GM12878 (cell line): ENCODE measurements around the gene CIROP. TPM values are rescaled to one million over a fixed set of nuclear protein-coding genes. Genes with fewer than 3 reads are reported as not detected.

Experiments
- ATAC-seq: fragments of 200-7000 bp; cut with Tn5 transposase; 3 replicates; pipeline ENCODE4 v1.9.1; 2020; ENCODE audit warnings: mild to moderate bottlenecking, moderate library complexity
- BruUV-seq: library from RNA; stranded (reverse); fragments of 400-500 nt; replicated peaks from 2 replicates; lab custom pipeline; 2021; lab: Mats Ljungman, UMichigan
- CTCF ChIA-PET: fragments of 300-600 bp; sonication (Branson Sonifier 250); formaldehyde crosslinking; extraction: SDS; loops from one replicate; lab custom pipeline; 2021; ENCODE audit warnings: inconsistent platforms; lab: Yijun Ruan, JAX
- POLR2A ChIA-PET: fragments of 350-600 bp; formaldehyde crosslinking; extraction: SDS; loops from one replicate; lab custom pipeline; 2021; ENCODE audit warnings: inconsistent platforms; lab: Charles Lee
- RAD21 ChIA-PET: fragments of 300-600 bp; sonication (Branson Sonifier 250); formaldehyde crosslinking; loops from one replicate; lab custom pipeline; 2023; ENCODE audit warnings: antibody characterized with exemption; ENCODE audit not compliant: unreplicated experiment; lab: Charles Lee
- SMC1A ChIA-PET: fragments of 300-600 bp; sonication (Branson Sonifier 250); formaldehyde crosslinking; loops from one replicate; lab custom pipeline; 2023; ENCODE audit not compliant: unreplicated experiment, uncharacterized antibody; lab: Charles Lee
- DNase-seq: peaks from one replicate; pipeline ENCODE4 v3.0.0-alpha.2; 2011; ENCODE audit warnings: low read depth, low spot score
- FAIRE-seq: peaks from 3 replicates; lab custom pipeline; 2011; peaks lifted over from hg19 to GRCh38; lab: Jason Lieb, UNC
- H2AFZ ChIP-seq: 2 replicates; pipeline ENCODE4 v1.6.0; 2011; ENCODE audit warnings: low read depth, low read length, control low read depth; ENCODE audit not compliant: control insufficient read depth
- H3K27ac ChIP-seq: 2 replicates; pipeline ENCODE4 v1.5.1; 2011; ENCODE audit warnings: control low read depth; ENCODE audit not compliant: control insufficient read depth, insufficient read depth
- H3K27me3 ChIP-seq, 2 experiments: replicated peaks in 1 of 2; 2 replicates each; pipeline versions ENCODE4 v1.6.0 to v1.6.1; 2011; ENCODE audit warnings: low read length in 1 of 2; ENCODE audit not compliant: control insufficient read depth in 2 of 2, insufficient read depth in 2 of 2
- H3K36me3 ChIP-seq, 2 experiments: 2 replicates each; pipeline ENCODE4 v1.5.1; 2011; ENCODE audit warnings: low read length in 1 of 2; ENCODE audit not compliant: control insufficient read depth in 2 of 2, insufficient read depth in 2 of 2
- H3K4me1 ChIP-seq: 2 replicates; pipeline ENCODE4 v1.6.1; 2011; ENCODE audit warnings: mild to moderate bottlenecking, low read length, moderate library complexity, mixed read lengths; ENCODE audit not compliant: control insufficient read depth, insufficient read depth
- H3K4me2 ChIP-seq: 2 replicates; pipeline ENCODE4 v1.6.0; 2011; ENCODE audit warnings: control low read depth; ENCODE audit not compliant: control insufficient read depth, insufficient read depth
- H3K4me3 ChIP-seq: fragments of 200-600 bp; sonication (generic); 2 replicates; pipeline ENCODE4 v1.5.1; 2016
- H3K79me2 ChIP-seq: 2 replicates; pipeline ENCODE4 v1.6.0; 2011; ENCODE audit warnings: low read length; ENCODE audit not compliant: control insufficient read depth, insufficient read depth
- H3K9ac ChIP-seq: 2 replicates; pipeline ENCODE4 v1.8.0; 2011; ENCODE audit warnings: low read length, control low read depth, mixed read lengths; ENCODE audit not compliant: control insufficient read depth, insufficient read depth
- H3K9me3 ChIP-seq: replicated peaks from 3 replicates; pipeline ENCODE4 v1.5.1; 2011; ENCODE audit warnings: mild to moderate bottlenecking, low read length; ENCODE audit not compliant: control insufficient read depth, insufficient read depth
- H4K20me1 ChIP-seq: 2 replicates; pipeline ENCODE4 v1.6.0; 2011; ENCODE audit not compliant: control insufficient read depth, insufficient read depth
- ELK1 ChIP-seq: IDR thresholded peaks from 2 replicates; pipeline ENCODE4 v1.6.1; 2012; ENCODE audit warnings: low read depth, low read length, improper control_type of control experiment
- ETV6 ChIP-seq, 2 experiments: fragments of 450-650 bp in 1 of 2; IDR thresholded peaks in 1 of 2; conservative IDR thresholded peaks in 1 of 2; 2 replicates each; pipeline ENCODE4 v1.6.1; 2014; ENCODE audit warnings: antibody characterized with exemption in 1 of 2, borderline replicate concordance in 1 of 2, low read depth in 1 of 2, mild to moderate bottlenecking in 1 of 2, moderate library complexity in 1 of 2
- ZNF207 ChIP-seq: fragments of 450-650 bp; IDR thresholded peaks from 2 replicates; pipeline ENCODE4 v1.6.1; 2014; ENCODE audit warnings: antibody characterized with exemption, mild to moderate bottlenecking, borderline replicate concordance
- ZSCAN29 ChIP-seq: fragments of 450-650 bp; IDR thresholded peaks from 2 replicates; pipeline ENCODE4 v1.6.1; 2017; ENCODE audit warnings: mild to moderate bottlenecking, moderate library complexity
- WGBS: methylation state at CpG from one replicate; pipeline ENCODE4 v1.1.6; 2016; ENCODE audit warnings: low lambda C conversion rate; ENCODE audit not compliant: insufficient replicate concordance, insufficient coverage; ENCODE audit errors: missing lambda C conversion rate; 5-methylcytosine and 5-hydroxymethylcytosine counted together
- in situ Hi-C: fragments of 300-500 bp; cut with MboI; formaldehyde crosslinking; loops from 9 replicates; pipeline ENCODE4 v1.14.3; 2018; ENCODE audit warnings: mixed read lengths
- intact Hi-C: fragments of 100-400 bp; cut with micrococcal nuclease; formaldehyde crosslinking; loops from one replicate; pipeline ENCODE4 v1.14.2; 2022; ENCODE audit not compliant: unreplicated experiment
- polyA plus RNA-seq, 11 experiments: library from polyadenylated mRNA; depleted of rRNA in 4 of 11; unstranded in 6 of 11; stranded (reverse) in 5 of 11; fragments of >200 nt; fragmentation: Nextera tagmentation in 4 of 11; fragmentation: Illumina TruSeq in 1 of 11; extraction: Ambion mirVana in 4 of 11; extraction: Trizol in 1 of 11; gene quantifications; 1 replicate in 1 of 11; 2 replicates in 10 of 11; pipeline versions ENCODE4 v1.2.1 to v1.2.3, GENCODE V29; 2011 to 2016; ENCODE audit warnings: inconsistent platforms in 2 of 11, missing spikeins in 2 of 11, low read depth in 1 of 11
- total RNA-seq, 4 experiments: library from RNA; depleted of rRNA in 3 of 4; stranded (reverse); fragments of >200 nt in 3 of 4; fragmentation: Illumina TruSeq in 1 of 4; extraction: Trizol in 1 of 4; gene quantifications; 2 replicates each; pipeline versions ENCODE4 v1.2.1 to v1.2.3, GENCODE V29; 2013 to 2021
- TF ChIP-seq, protein P1 (sequence below): IDR thresholded peaks from 2 replicates; pipeline ENCODE4 v1.6.1; 2012; ENCODE audit warnings: low read depth, low read length, improper control_type of control experiment
- TF ChIP-seq, protein P2 (sequence below): IDR thresholded peaks from 2 replicates; pipeline ENCODE4 v1.6.1; 2012; ENCODE audit warnings: improper control_type of control experiment, low read depth, low read length; ENCODE audit not compliant: insufficient replicate concordance

The CIROP gene
- total and polyA plus RNA-seq, 10 of the 15 experiments (the other 5 are each of a cell fraction or from before 2014, with no cell fraction given), result not detected

- ATAC-seq, result no peak
- no peak for FAIRE-seq
- no TSS peak for BruUV-seq
- TF ChIP-seq ZSCAN29 (no peak), ETV6 (conservative IDR thresholded peaks at IDR 0.05 in 1 of 2, IDR thresholded peaks at IDR 0.05 in 1 of 2; ENCODE audit: borderline replicate concordance in 1 of 2, low read depth in 1 of 2) (no peak), ZNF207 (no peak), ELK1 (no peak)
- TF ChIP-seq, protein P1, sequence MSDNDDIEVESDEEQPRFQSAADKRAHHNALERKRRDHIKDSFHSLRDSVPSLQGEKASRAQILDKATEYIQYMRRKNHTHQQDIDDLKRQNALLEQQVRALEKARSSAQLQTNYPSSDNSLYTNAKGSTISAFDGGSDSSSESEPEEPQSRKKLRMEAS, result no peak
- TF ChIP-seq, protein P2, sequence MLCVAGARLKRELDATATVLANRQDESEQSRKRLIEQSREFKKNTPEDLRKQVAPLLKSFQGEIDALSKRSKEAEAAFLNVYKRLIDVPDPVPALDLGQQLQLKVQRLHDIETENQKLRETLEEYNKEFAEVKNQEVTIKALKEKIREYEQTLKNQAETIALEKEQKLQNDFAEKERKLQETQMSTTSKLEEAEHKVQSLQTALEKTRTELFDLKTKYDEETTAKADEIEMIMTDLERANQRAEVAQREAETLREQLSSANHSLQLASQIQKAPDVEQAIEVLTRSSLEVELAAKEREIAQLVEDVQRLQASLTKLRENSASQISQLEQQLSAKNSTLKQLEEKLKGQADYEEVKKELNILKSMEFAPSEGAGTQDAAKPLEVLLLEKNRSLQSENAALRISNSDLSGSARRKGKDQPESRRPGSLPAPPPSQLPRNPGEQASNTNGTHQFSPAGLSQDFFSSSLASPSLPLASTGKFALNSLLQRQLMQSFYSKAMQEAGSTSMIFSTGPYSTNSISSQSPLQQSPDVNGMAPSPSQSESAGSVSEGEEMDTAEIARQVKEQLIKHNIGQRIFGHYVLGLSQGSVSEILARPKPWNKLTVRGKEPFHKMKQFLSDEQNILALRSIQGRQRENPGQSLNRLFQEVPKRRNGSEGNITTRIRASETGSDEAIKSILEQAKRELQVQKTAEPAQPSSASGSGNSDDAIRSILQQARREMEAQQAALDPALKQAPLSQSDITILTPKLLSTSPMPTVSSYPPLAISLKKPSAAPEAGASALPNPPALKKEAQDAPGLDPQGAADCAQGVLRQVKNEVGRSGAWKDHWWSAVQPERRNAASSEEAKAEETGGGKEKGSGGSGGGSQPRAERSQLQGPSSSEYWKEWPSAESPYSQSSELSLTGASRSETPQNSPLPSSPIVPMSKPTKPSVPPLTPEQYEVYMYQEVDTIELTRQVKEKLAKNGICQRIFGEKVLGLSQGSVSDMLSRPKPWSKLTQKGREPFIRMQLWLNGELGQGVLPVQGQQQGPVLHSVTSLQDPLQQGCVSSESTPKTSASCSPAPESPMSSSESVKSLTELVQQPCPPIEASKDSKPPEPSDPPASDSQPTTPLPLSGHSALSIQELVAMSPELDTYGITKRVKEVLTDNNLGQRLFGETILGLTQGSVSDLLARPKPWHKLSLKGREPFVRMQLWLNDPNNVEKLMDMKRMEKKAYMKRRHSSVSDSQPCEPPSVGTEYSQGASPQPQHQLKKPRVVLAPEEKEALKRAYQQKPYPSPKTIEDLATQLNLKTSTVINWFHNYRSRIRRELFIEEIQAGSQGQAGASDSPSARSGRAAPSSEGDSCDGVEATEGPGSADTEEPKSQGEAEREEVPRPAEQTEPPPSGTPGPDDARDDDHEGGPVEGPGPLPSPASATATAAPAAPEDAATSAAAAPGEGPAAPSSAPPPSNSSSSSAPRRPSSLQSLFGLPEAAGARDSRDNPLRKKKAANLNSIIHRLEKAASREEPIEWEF, result no peak
- Histone ChIP-seq H2AFZ (no peak overlapping the region), H3K9me3 (no peaks in the 10 kb centered on the region), H3K79me2 (no peaks in the 10 kb centered on the region), H3K27me3 (no peaks in the 10 kb centered on the region), H3K4me3 (no peak overlapping the region), H3K4me1 (no peaks in the 10 kb centered on the region), H3K27ac (no peak overlapping the region), H3K4me2 (no peak overlapping the region), H3K36me3 (no peaks in the 10 kb centered on the region), H4K20me1 (no peaks in the 10 kb centered on the region; the same call in 1 of the 2 replicates), H3K9ac (no peak overlapping the region)
- CTCF ChIA-PET, result interaction anchor here (0.6 kb wide), 1 partner anchor 55 kb away, joined by 3 read pairs; no protein-coding TSS in a partner anchor
- no peak for DNase-seq
- POLR2A ChIA-PET, result no interaction called here
- intact Hi-C loops (no loop called here), in situ Hi-C loops (no loop called here)
- RAD21 ChIA-PET, result no interaction called here
- SMC1A ChIA-PET, result interaction anchor here (0.7 kb wide), 1 partner anchor 9 kb away, joined by 4 read pairs; the partner anchor contains the start of genes ACIN1 and C14orf119
- WGBS, result 57% methylated on average over 6 of the region's 6 CpGs
Observed at GRCh38 chr14:23104070-23104590, 659 bp downstream of the CIROP start.
